Peyer's patch (tissue), 4 donors: ENCODE results near the gene LIPC.

ENCODE experiments used
- CTCF ChIP-seq, 6 experiments: fragments of 450-650 bp in 4 of 6; fragments of 200-600 bp in 2 of 6; sonication (generic) in 1 of 6; IDR thresholded peaks; one replicate each; pipeline ENCODE4 v1.5.1; 2017 to 2019; ENCODE audit warnings: antibody characterized with exemption in 6 of 6, mild to moderate bottlenecking in 3 of 6, moderate library complexity in 1 of 6
- POLR2A ChIP-seq, 2 donors: fragments of 450-650 bp; IDR thresholded peaks; one replicate each; pipeline ENCODE4 v1.5.1; 2017; ENCODE audit warnings: antibody characterized with exemption in 2 of 2, mild to moderate bottlenecking in 2 of 2, moderate library complexity in 2 of 2

- no peak for TF ChIP-seq POLR2A (IDR thresholded peaks at IDR 0.05)
- TF ChIP-seq CTCF (IDR thresholded peaks at IDR 0.05) = no peak
These were observed 35.6 kb upstream of the LIPC start for GRCh38 chr15:58396181-58396580.
